Neuronal stem cell (in vitro differentiated cells): Measurements from ENCODE around the gene ETV6.

Source experiments
- DNase-seq: peaks from one replicate; pipeline ENCODE4 v3.0.0-alpha.2; 2013; ENCODE audit warnings: low spot score
- H2AFZ ChIP-seq: one replicate; pipeline ENCODE4 v1.6.1; 2013; ENCODE audit warnings: mild to moderate bottlenecking, low read length, inconsistent platforms
- H2AK5ac ChIP-seq: 2 replicates; pipeline ENCODE4 v1.6.1; 2013; ENCODE audit warnings: low read depth, mild to moderate bottlenecking, inconsistent platforms, low read length, moderate library complexity, mixed read lengths
- H2BK120ac ChIP-seq: 2 replicates; pipeline ENCODE4 v1.6.1; 2013; ENCODE audit warnings: low read depth, mild to moderate bottlenecking, inconsistent platforms, low read length, moderate library complexity, mixed read lengths
- H2BK12ac ChIP-seq: one replicate; pipeline ENCODE4 v1.6.1; 2013; ENCODE audit warnings: low read length, inconsistent platforms
- H2BK15ac ChIP-seq: 2 replicates; pipeline ENCODE4 v1.6.1; 2013; ENCODE audit warnings: mild to moderate bottlenecking, low read length, inconsistent platforms, mixed read lengths
- H2BK5ac ChIP-seq: one replicate; pipeline ENCODE4 v1.6.1; 2013; ENCODE audit warnings: inconsistent platforms, mild to moderate bottlenecking, low read length, moderate library complexity
- H3K14ac ChIP-seq: one replicate; pipeline ENCODE4 v1.6.1; 2013; ENCODE audit warnings: low read length, inconsistent platforms
- H3K18ac ChIP-seq: 2 replicates; pipeline ENCODE4 v1.6.1; 2013; ENCODE audit warnings: low read length, inconsistent platforms
- H3K23ac ChIP-seq: 2 replicates; pipeline ENCODE4 v1.6.1; 2013; ENCODE audit warnings: low read depth, mild to moderate bottlenecking, mixed read lengths, low read length, inconsistent platforms; ENCODE audit not compliant: poor library complexity
- H3K27ac ChIP-seq: replicated peaks from 3 replicates; pipeline ENCODE4 v1.5.1; 2013; ENCODE audit warnings: low read length, inconsistent platforms
- H3K27me3 ChIP-seq, 3 experiments: 2 replicates each; pipeline ENCODE4 v1.6.1; 2013; ENCODE audit warnings: low read length in 3 of 3, mild to moderate bottlenecking in 2 of 3, inconsistent platforms in 1 of 3, low read depth in 1 of 3, mixed read lengths in 1 of 3, moderate library complexity in 1 of 3; ENCODE audit not compliant: control insufficient read depth in 3 of 3, insufficient read depth in 3 of 3
- H3K36me3 ChIP-seq, 2 donors: replicated peaks in 1 of 2; 2 replicates each; pipeline ENCODE4 v1.6.1; 2013; ENCODE audit warnings: low read length in 2 of 2; ENCODE audit not compliant: control insufficient read depth in 2 of 2, insufficient read depth in 2 of 2
- H3K4ac ChIP-seq: 2 replicates; pipeline ENCODE4 v1.6.1; 2013; ENCODE audit warnings: inconsistent platforms, mild to moderate bottlenecking, low read length, moderate library complexity
- H3K4me1 ChIP-seq, 2 donors: 1 replicate in 1 of 2; 2 replicates in 1 of 2; pipeline ENCODE4 v1.6.1; 2013; ENCODE audit warnings: low read length in 2 of 2, low read depth in 1 of 2; ENCODE audit not compliant: control insufficient read depth in 2 of 2, insufficient read depth in 1 of 2
- H3K4me2 ChIP-seq: one replicate; pipeline ENCODE4 v1.6.1; 2013; ENCODE audit warnings: mild to moderate bottlenecking, low read length, inconsistent platforms; ENCODE audit not compliant: insufficient read depth, poor library complexity, severe bottlenecking
- H3K4me3 ChIP-seq, 2 donors: 2 replicates each; pipeline ENCODE4 v1.5.1; 2013; ENCODE audit warnings: low read length in 2 of 2, mild to moderate bottlenecking in 2 of 2, inconsistent platforms in 1 of 2, moderate library complexity in 1 of 2
- H3K79me1 ChIP-seq: one replicate; pipeline ENCODE4 v1.6.1; 2013; ENCODE audit warnings: low read depth, mild to moderate bottlenecking, inconsistent platforms, low read length, moderate library complexity
- H3K9ac ChIP-seq: one replicate; pipeline ENCODE4 v1.6.1; 2013; ENCODE audit warnings: mild to moderate bottlenecking, low read depth, low read length, inconsistent platforms; ENCODE audit not compliant: poor library complexity
- H3K9me3 ChIP-seq, 2 donors: replicated peaks in 1 of 2; 2 replicates each; pipeline versions ENCODE3 to v1.6.1; 2013; ENCODE audit warnings: low read length in 2 of 2, mild to moderate bottlenecking in 2 of 2, inconsistent platforms in 1 of 2, low read depth in 1 of 2, mixed read lengths in 1 of 2, moderate library complexity in 1 of 2; ENCODE audit not compliant: control insufficient read depth in 2 of 2, insufficient read depth in 1 of 2
- H4K8ac ChIP-seq: one replicate; pipeline ENCODE4 v1.6.1; 2013; ENCODE audit warnings: low read depth, mild to moderate bottlenecking, inconsistent platforms, low read length, moderate library complexity
- H4K91ac ChIP-seq: one replicate; pipeline ENCODE4 v1.6.1; 2013; ENCODE audit warnings: low read length, low read depth, mild to moderate bottlenecking, inconsistent platforms; ENCODE audit not compliant: poor library complexity
- WGBS, 2 donors: extraction: QIAGEN DNeasy Blood & Tissue Kit; methylation state at CpG; one replicate each; pipeline ENCODE4 v1.1.7; 2013; ENCODE audit warnings: missing lambda C conversion rate in 2 of 2, mixed read lengths in 1 of 2; ENCODE audit not compliant: insufficient read length in 2 of 2, insufficient replicate concordance in 1 of 2; ENCODE audit errors: extremely low coverage in 2 of 2; 5-methylcytosine and 5-hydroxymethylcytosine counted together

Gene ETV6

GRCh38 chr12:11688831-11689230, 39.4 kb downstream of the ETV6 start:
- Histone ChIP-seq H4K8ac (no peak overlapping the region), H2BK120ac (no peak overlapping the region), H3K4me1 (no peaks in the 10 kb centered on the region), H2BK15ac (no peak overlapping the region), H3K18ac (no peak overlapping the region), H3K14ac (no peak overlapping the region), H3K9me3 (peaks cover 0 to 3% of the 10 kb centered on the region in 2 donors), H3K79me1 (peaks cover 6% of the 10 kb centered on the region), H4K91ac (no peak overlapping the region), H2BK12ac (no peak overlapping the region), H3K9ac (no peak overlapping the region), H2AK5ac (no peak overlapping the region), H3K4ac (no peak overlapping the region), H3K36me3 (no peaks in the 10 kb centered on the region), H2BK5ac (no peak overlapping the region), H3K4me3 (no peak overlapping the region), H3K27me3 (no peaks in the 10 kb centered on the region), H3K27ac (no peak overlapping the region), H3K23ac (no peak overlapping the region), H3K4me2 (no peak overlapping the region), H2AFZ (no peak overlapping the region)
- DNase-seq: no peak
- no CpG with 5 or more reads among the region's 2 CpGs for WGBS, 2 donors

GRCh38 chr12:11689591-11690186, 40.2 kb downstream of the ETV6 start:
- Histone ChIP-seq H2BK15ac (no peak overlapping the region), H3K9ac (no peak overlapping the region), H3K27ac (no peak overlapping the region), H3K4me1 (no peaks in the 10 kb centered on the region), H3K4me3 (no peak overlapping the region), H3K9me3 (peaks cover 0 to 3% of the 10 kb centered on the region in 2 donors), H3K79me1 (peaks cover 6% of the 10 kb centered on the region), H3K4ac (no peak overlapping the region), H3K27me3 (no peaks in the 10 kb centered on the region), H2AK5ac (no peak overlapping the region), H3K36me3 (no peaks in the 10 kb centered on the region), H3K23ac (no peak overlapping the region), H4K8ac (no peak overlapping the region), H2BK12ac (no peak overlapping the region), H4K91ac (no peak overlapping the region), H2BK120ac (no peak overlapping the region), H3K4me2 (no peak overlapping the region), H3K14ac (no peak overlapping the region), H3K18ac (no peak overlapping the region), H2BK5ac (no peak overlapping the region), H2AFZ (no peak overlapping the region)
- no CpG with 5 or more reads among the region's 10 CpGs for WGBS, 2 donors
- no peak for DNase-seq

GRCh38 chr12:11693067-11693466, 43.6 kb downstream of the ETV6 start:
- no peak overlapping the region for H2BK120ac ChIP-seq
- no peak overlapping the region for H2BK5ac ChIP-seq
- H3K9me3 ChIP-seq: peaks cover 0 to 3% of the 10 kb centered on the region in 2 donors
- no peak overlapping the region for H2AK5ac ChIP-seq
- H3K23ac ChIP-seq: no peak overlapping the region
- no peak overlapping the region for H2AFZ ChIP-seq
- H4K91ac ChIP-seq: no peak overlapping the region
- no peak overlapping the region for H3K4ac ChIP-seq
- H2BK15ac ChIP-seq: no peak overlapping the region
- no peaks in the 10 kb centered on the region for H3K4me1 ChIP-seq
- no peak overlapping the region for H3K27ac ChIP-seq
- H3K4me3 ChIP-seq: no peak overlapping the region
- no peaks in the 10 kb centered on the region for H3K27me3 ChIP-seq
- no peak overlapping the region for H3K9ac ChIP-seq
- H3K36me3 ChIP-seq: no peaks in the 10 kb centered on the region
- H3K79me1 ChIP-seq: peaks cover 6% of the 10 kb centered on the region
- H3K4me2 ChIP-seq: no peak overlapping the region
- no peak for DNase-seq
- H4K8ac ChIP-seq: no peak overlapping the region
- no CpG with 5 or more reads among the region's 6 CpGs for WGBS, 2 donors
- H2BK12ac ChIP-seq: no peak overlapping the region
- H3K18ac ChIP-seq: no peak overlapping the region
- no peak overlapping the region for H3K14ac ChIP-seq

GRCh38 chr12:11693601-11694000, 44.1 kb downstream of the ETV6 start:
- no peak overlapping the region for H4K91ac ChIP-seq
- no peak overlapping the region for H2BK5ac ChIP-seq
- no peak overlapping the region for H4K8ac ChIP-seq
- no peak overlapping the region for H2AFZ ChIP-seq
- no peak overlapping the region for H3K9ac ChIP-seq
- H3K23ac ChIP-seq: no peak overlapping the region
- H3K4me3 ChIP-seq: no peak overlapping the region
- no peak for DNase-seq
- H3K9me3 ChIP-seq: peaks cover 0 to 3% of the 10 kb centered on the region in 2 donors
- H2BK120ac ChIP-seq: no peak overlapping the region
- H3K4ac ChIP-seq: no peak overlapping the region
- H3K27me3 ChIP-seq: no peaks in the 10 kb centered on the region
- H3K27ac ChIP-seq: no peak overlapping the region
- H2AK5ac ChIP-seq: no peak overlapping the region
- no peak overlapping the region for H3K14ac ChIP-seq
- no peak overlapping the region for H3K4me2 ChIP-seq
- no peak overlapping the region for H2BK12ac ChIP-seq
- H3K79me1 ChIP-seq: peaks cover 6% of the 10 kb centered on the region
- no peak overlapping the region for H3K18ac ChIP-seq
- no peaks in the 10 kb centered on the region for H3K36me3 ChIP-seq
- no peaks in the 10 kb centered on the region for H3K4me1 ChIP-seq
- H2BK15ac ChIP-seq: no peak overlapping the region
